SK-N-MC (cell line): ENCODE measurements around the gene IFNGR1.

Experiments used
- DNase-seq: peaks from one replicate; pipeline ENCODE4 v3.0.0-alpha.2; 2011; ENCODE audit warnings: low read depth, low spot score
- H3K27ac ChIP-seq: fragments of 200-600 bp; sonication (generic); 2 replicates; pipeline ENCODE4 v1.5.1; 2016; ENCODE audit warnings: mixed run types
- H3K36me3 ChIP-seq: fragments of 200-600 bp; sonication (generic); 2 replicates; pipeline ENCODE4 v1.6.1; 2017; ENCODE audit warnings: antibody characterized with exemption, low read length, mixed read lengths; ENCODE audit not compliant: insufficient read depth
- H3K4me3 ChIP-seq: fragments of 200-600 bp; sonication (generic); 2 replicates; pipeline ENCODE4 v1.5.1; 2016
- H3K9ac ChIP-seq: fragments of 200-600 bp; sonication (generic); 2 replicates; pipeline ENCODE4 v1.8.0; 2017; ENCODE audit warnings: mixed run types, mixed read lengths; ENCODE audit not compliant: insufficient read length
- H3K9me3 ChIP-seq: fragments of 200-600 bp; sonication (generic); 2 replicates; pipeline ENCODE4 v1.6.1; 2017; ENCODE audit warnings: low read depth, mild to moderate bottlenecking, antibody characterized with exemption, low read length, moderate library complexity, mixed read lengths
- EZH2 ChIP-seq: fragments of 200-600 bp; sonication (generic); IDR thresholded peaks from one replicate; pipeline ENCODE4 v1.6.1; 2017; ENCODE audit warnings: antibody characterized with exemption
- FOXP2 ChIP-seq: optimal IDR thresholded peaks from 2 replicates; pipeline ENCODE3; 2011; ENCODE audit warnings: mild to moderate bottlenecking, moderate library complexity; ENCODE audit not compliant: insufficient read depth; ENCODE audit errors: extremely low read length, control extremely low read depth
- POLR2AphosphoS5 ChIP-seq: IDR thresholded peaks from 2 replicates; pipeline ENCODE4 v1.6.1; 2012; ENCODE audit warnings: mild to moderate bottlenecking, low read depth, low read length, borderline replicate concordance

Gene IFNGR1

DNA sequence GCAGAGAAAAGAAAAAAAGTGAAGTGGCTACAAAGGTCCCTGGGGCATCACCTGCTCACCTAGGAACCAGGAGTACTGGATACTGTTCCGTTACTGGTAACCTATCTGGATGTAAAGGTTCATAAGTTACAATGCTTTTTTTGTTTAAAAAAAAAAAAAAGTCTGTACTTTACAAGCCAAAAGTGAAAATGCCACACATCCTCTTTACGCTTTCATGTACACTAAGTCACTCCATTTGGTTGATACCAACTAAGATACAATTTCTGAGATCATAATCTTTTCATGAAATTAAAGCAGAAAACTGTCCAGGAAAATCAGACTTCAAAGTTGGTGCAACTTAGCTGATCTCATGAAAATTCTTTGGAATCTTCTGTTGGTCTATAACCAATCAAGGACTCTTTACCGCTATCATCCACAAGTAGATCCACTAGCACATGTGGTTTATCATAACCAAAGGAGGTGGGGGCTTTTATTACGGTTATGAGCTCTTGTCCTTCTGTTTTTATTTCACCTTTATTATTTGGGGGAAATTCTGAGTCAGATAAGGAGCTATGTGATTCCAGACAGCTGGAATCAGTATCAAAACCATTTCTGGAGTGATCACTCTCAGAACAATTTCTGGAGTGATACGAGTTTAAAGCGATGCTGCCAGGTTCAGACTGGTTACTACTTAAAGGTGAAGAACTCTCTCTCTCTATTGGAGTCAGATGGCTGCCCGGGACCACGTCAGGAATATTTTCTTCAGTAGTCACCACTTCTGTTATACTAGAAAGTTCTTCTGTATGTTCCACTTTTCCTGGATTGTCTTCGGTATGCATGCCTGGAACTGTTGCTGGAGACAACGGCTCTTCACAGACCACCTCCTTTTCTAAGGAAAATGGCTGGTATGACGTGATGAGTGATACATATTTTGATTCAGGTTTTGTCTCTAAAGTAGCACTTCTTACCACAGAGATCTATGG, 21.2 kb downstream of the IFNGR1 start:
- Histone ChIP-seq H3K4me3 (no peak overlapping the region), H3K36me3 (peaks cover 43% of the 10 kb centered on the region), H3K9me3 (no peaks in the 10 kb centered on the region), H3K9ac (no peak overlapping the region), H3K27ac (no peak overlapping the region)
- TF ChIP-seq EZH2, result no peak
- TF ChIP-seq FOXP2, result no peak
- no peak for TF ChIP-seq POLR2AphosphoS5
- DNase-seq, result no peak

DNA sequence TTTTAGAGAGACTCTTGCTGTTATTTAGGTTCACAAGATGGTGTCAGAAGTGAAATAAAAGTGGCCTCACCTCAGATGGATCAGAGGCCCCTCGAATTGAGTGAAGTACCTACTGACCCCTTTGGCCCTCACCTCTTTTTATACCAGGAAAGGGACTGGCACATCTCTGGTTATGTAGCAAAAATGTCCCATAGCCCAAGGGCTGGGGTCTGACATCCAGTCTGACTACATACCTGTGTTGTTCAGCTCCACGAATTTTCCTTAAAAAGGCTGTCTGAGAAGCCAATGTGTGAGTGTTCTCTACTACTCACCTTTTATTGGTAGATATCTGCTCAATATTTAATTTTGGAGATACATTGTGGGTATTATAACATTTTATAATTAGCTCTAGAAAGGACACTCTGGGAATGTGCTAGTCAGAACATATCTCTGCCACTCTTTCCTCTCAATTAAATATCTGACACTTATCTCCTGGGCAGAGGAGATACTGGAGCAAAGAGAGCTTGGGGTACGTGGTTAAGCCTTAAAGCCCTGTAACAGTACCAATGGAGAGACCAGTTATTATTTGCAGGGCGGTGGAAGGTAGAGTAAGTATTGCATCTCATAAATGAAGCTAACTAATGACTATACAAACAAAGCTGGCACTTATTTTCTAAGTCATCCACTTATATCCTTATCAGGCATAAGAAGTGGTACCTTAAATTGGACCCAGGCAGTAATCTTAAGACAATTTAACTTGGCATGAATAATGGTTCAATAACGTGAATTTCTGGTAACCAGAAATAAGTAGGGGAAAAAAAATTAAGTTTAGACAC, 25.7 kb downstream of the IFNGR1 start:
- TF ChIP-seq POLR2AphosphoS5, result no peak
- no peak for TF ChIP-seq EZH2
- TF ChIP-seq FOXP2, result no peak
- H3K9ac ChIP-seq, result no peak overlapping the region

GRCh38 chr6:137192821-137193220, 26.4 kb downstream of the IFNGR1 start:
- Histone ChIP-seq H3K9me3 (no peaks in the 10 kb centered on the region; the same call in 1 of the 2 replicates), H3K4me3 (no peak overlapping the region), H3K36me3 (peaks cover 4% of the 10 kb centered on the region), H3K27ac (no peak overlapping the region), H3K9ac (no peak overlapping the region)
- no peak for DNase-seq
- TF ChIP-seq EZH2, result no peak
- TF ChIP-seq POLR2AphosphoS5, result no peak
- TF ChIP-seq FOXP2, result no peak

More for the DNA sequence above, 25.7 kb downstream of the IFNGR1 start:
- Histone ChIP-seq H3K36me3 (peaks cover 10% of the 10 kb centered on the region), H3K9me3 (no peaks in the 10 kb centered on the region), H3K4me3 (no peak overlapping the region), H3K27ac (no peak overlapping the region)
- DNase-seq, result no peak

- no peak for DNase-seq
- no peak overlapping the region for H3K9ac ChIP-seq
- H3K9me3 ChIP-seq, result no peaks in the 10 kb centered on the region; the same call in 1 of the 2 replicates
- TF ChIP-seq EZH2 (no peak), FOXP2 (no peak), POLR2AphosphoS5 (no peak)
- H3K36me3 ChIP-seq, result no peaks in the 10 kb centered on the region
- no peak overlapping the region for H3K27ac ChIP-seq
- H3K4me3 ChIP-seq, result no peak overlapping the region
Observed at GRCh38 chr6:137191670-137192069, 27.5 kb downstream of the IFNGR1 start.

DNA sequence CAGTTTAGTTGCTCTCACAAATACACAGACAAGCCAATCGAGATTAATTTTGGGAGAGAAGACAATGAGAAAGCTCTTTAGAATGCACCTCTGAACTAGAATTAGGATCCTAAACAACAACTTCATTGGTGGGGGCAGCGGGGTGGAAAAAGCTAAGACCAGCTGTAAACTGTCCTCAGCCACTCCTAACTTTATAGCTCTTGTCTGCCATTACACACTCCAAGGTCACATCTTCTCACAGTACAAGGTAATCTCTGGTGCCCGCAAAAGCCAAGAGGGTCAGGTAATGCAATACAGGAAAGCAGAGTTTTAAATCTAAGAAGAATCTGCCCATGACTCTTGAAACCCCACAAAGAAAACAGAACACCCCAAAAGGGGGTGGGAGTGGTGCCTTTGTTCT, 27.9 kb downstream of the IFNGR1 start:
- DNase-seq, result no peak
- no peak overlapping the region for H3K27ac ChIP-seq
- TF ChIP-seq EZH2, result no peak
- no peak for TF ChIP-seq POLR2AphosphoS5

GRCh38 chr6:137190583-137191094, 28.5 kb downstream of the IFNGR1 start:
- no peak for DNase-seq
- no peak overlapping the region for H3K9ac ChIP-seq
- H3K9me3 ChIP-seq, result no peaks in the 10 kb centered on the region; the same call in 1 of the 2 replicates
- H3K27ac ChIP-seq, result no peak overlapping the region
- no peak for TF ChIP-seq FOXP2
- no peak for TF ChIP-seq EZH2
- no peak for TF ChIP-seq POLR2AphosphoS5
- H3K36me3 ChIP-seq, result no peaks in the 10 kb centered on the region
- H3K4me3 ChIP-seq, result no peak overlapping the region

More for the DNA sequence above, 27.9 kb downstream of the IFNGR1 start:
- Histone ChIP-seq H3K36me3 (no peaks in the 10 kb centered on the region), H3K4me3 (no peak overlapping the region), H3K9ac (no peak overlapping the region), H3K9me3 (no peaks in the 10 kb centered on the region; the same call in 1 of the 2 replicates)

DNA sequence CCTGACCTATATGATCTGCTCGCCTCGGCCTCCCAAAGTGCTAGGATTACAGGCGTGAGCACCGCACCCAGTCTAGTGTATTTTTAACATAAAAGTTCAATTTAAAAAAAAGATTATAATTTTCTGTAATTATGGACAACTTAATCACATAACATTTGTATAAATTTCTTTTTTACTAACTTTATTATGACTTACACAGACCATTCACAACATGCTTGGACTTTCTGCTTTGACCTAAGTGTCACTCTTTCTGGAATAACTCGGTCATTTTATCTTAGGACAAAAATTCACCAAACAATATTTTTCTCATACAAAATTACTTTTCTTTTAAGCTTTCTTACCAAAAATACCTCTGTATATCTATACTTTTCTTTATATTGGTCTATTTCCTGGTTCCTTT, 30.3 kb downstream of the IFNGR1 start:
- no peak overlapping the region for H3K4me3 ChIP-seq
- no peak for TF ChIP-seq EZH2
- no peak for TF ChIP-seq FOXP2
- TF ChIP-seq POLR2AphosphoS5, result no peak
- no peaks in the 10 kb centered on the region for H3K36me3 ChIP-seq
- H3K9ac ChIP-seq, result no peak overlapping the region
- H3K9me3 ChIP-seq, result no peaks in the 10 kb centered on the region; the same call in 1 of the 2 replicates
- no peak overlapping the region for H3K27ac ChIP-seq
- DNase-seq, result peak; percentile 5

GRCh38 chr6:137185290-137185689, 33.9 kb downstream of the IFNGR1 start:
- no peak for TF ChIP-seq EZH2
- TF ChIP-seq FOXP2, result no peak
- no peak for TF ChIP-seq POLR2AphosphoS5
- H3K9me3 ChIP-seq, result no peaks in the 10 kb centered on the region; the same call in 1 of the 2 replicates
- H3K27ac ChIP-seq, result no peak overlapping the region
- no peak overlapping the region for H3K4me3 ChIP-seq
- no peaks in the 10 kb centered on the region for H3K36me3 ChIP-seq
- no peak for DNase-seq
- no peak overlapping the region for H3K9ac ChIP-seq
